Liver (tissue), 9 donors: Measurements from ENCODE around the gene TEFM. TPM values are rescaled to one million over a fixed set of nuclear protein-coding genes. Genes with fewer than 3 reads are reported as not detected.

Experiments
- DNase-seq: peaks from one replicate; pipeline ENCODE4 v3.0.0-alpha.2; 2017; ENCODE audit warnings: low spot score
- H3K27ac ChIP-seq, 2 donors: one replicate each; pipeline ENCODE4 v1.7.0; 2013; ENCODE audit warnings: inconsistent platforms in 2 of 2, low read length in 2 of 2, control low read depth in 1 of 2, low read depth in 1 of 2, mild to moderate bottlenecking in 1 of 2
- H3K27me3 ChIP-seq, 4 donors: one replicate each; pipeline versions ENCODE4 v1.6.1 to v1.7.0; 2013; ENCODE audit warnings: low read length in 3 of 4, inconsistent platforms in 1 of 4, mild to moderate bottlenecking in 1 of 4, moderate library complexity in 1 of 4; ENCODE audit not compliant: control insufficient read depth in 4 of 4, insufficient read depth in 4 of 4
- H3K36me3 ChIP-seq, 4 donors: one replicate each; pipeline versions ENCODE4 v1.6.1 to v1.7.0; 2013; ENCODE audit warnings: low read length in 3 of 4, mild to moderate bottlenecking in 3 of 4, low read depth in 1 of 4, moderate library complexity in 1 of 4; ENCODE audit not compliant: control insufficient read depth in 4 of 4, insufficient read depth in 3 of 4
- H3K4me1 ChIP-seq, 4 donors: one replicate each; pipeline versions ENCODE4 v1.6.1 to v1.7.0; 2013; ENCODE audit warnings: low read length in 3 of 4, mild to moderate bottlenecking in 3 of 4, moderate library complexity in 1 of 4; ENCODE audit not compliant: control insufficient read depth in 4 of 4, insufficient read depth in 4 of 4
- H3K4me3 ChIP-seq, 3 donors: one replicate each; pipeline versions ENCODE4 v1.6.1 to v1.7.0; 2013; ENCODE audit warnings: low read length in 3 of 3, control low read depth in 1 of 3, low read depth in 1 of 3, mild to moderate bottlenecking in 1 of 3
- H3K9ac ChIP-seq, 2 donors: one replicate each; pipeline ENCODE4 v1.7.0; 2013; ENCODE audit warnings: low read length in 2 of 2, mild to moderate bottlenecking in 2 of 2, moderate library complexity in 2 of 2, control low read depth in 1 of 2, low read depth in 1 of 2
- H3K9me3 ChIP-seq, 4 donors: one replicate each; pipeline versions ENCODE4 v1.6.1 to v1.7.0; 2013; ENCODE audit warnings: low read length in 3 of 4; ENCODE audit not compliant: control insufficient read depth in 4 of 4
- ATF3 ChIP-seq: IDR thresholded peaks from 2 replicates; pipeline ENCODE4 v1.6.1; 2016; ENCODE audit warnings: antibody characterized with exemption
- EGR1 ChIP-seq, 2 donors: IDR thresholded peaks; 2 replicates each; pipeline ENCODE4 v1.6.1; 2016 to 2018; ENCODE audit warnings: antibody characterized with exemption in 2 of 2, low read depth in 2 of 2
- FOXA1 ChIP-seq: IDR thresholded peaks from 2 replicates; pipeline ENCODE4 v1.6.1; 2016; ENCODE audit warnings: antibody characterized with exemption
- GABPA ChIP-seq, 2 donors: IDR thresholded peaks in 1 of 2; conservative IDR thresholded peaks in 1 of 2; 2 replicates each; pipeline ENCODE4 v1.6.1; 2016; ENCODE audit warnings: antibody characterized with exemption in 2 of 2, mild to moderate bottlenecking in 1 of 2, moderate library complexity in 1 of 2
- HNF4A ChIP-seq, 2 donors: conservative IDR thresholded peaks; 2 replicates each; pipeline ENCODE4 v1.6.1; 2016; ENCODE audit warnings: antibody characterized with exemption in 2 of 2, mild to moderate bottlenecking in 2 of 2
- HNF4G ChIP-seq: IDR thresholded peaks from 2 replicates; pipeline ENCODE4 v1.6.1; 2016; ENCODE audit warnings: antibody characterized with exemption
- JUND ChIP-seq, 2 donors: IDR thresholded peaks; 2 replicates each; pipeline ENCODE4 v1.6.1; 2016; ENCODE audit warnings: antibody characterized with exemption in 2 of 2
- MAX ChIP-seq: IDR thresholded peaks from 2 replicates; pipeline ENCODE4 v1.6.1; 2016; ENCODE audit warnings: antibody characterized with exemption
- NR2F2 ChIP-seq: IDR thresholded peaks from 2 replicates; pipeline ENCODE4 v1.6.1; 2016; ENCODE audit warnings: antibody characterized with exemption
- RAD21 ChIP-seq, 2 donors: IDR thresholded peaks; 2 replicates each; pipeline ENCODE4 v1.6.1; 2016; ENCODE audit warnings: antibody characterized with exemption in 2 of 2, mild to moderate bottlenecking in 2 of 2
- REST ChIP-seq: IDR thresholded peaks from 2 replicates; pipeline ENCODE4 v1.6.1; 2016; ENCODE audit warnings: antibody characterized with exemption, mild to moderate bottlenecking
- RXRA ChIP-seq, 2 donors: IDR thresholded peaks; 2 replicates each; pipeline ENCODE4 v1.6.1; 2017 to 2018; ENCODE audit warnings: antibody characterized with exemption in 2 of 2, mild to moderate bottlenecking in 1 of 2
- SP1 ChIP-seq: IDR thresholded peaks from 2 replicates; pipeline ENCODE4 v1.6.1; 2018; ENCODE audit warnings: antibody characterized with exemption, mild to moderate bottlenecking
- TAF1 ChIP-seq: conservative IDR thresholded peaks from 2 replicates; pipeline ENCODE4 v1.6.1; 2016; ENCODE audit warnings: antibody characterized with exemption, mild to moderate bottlenecking
- YY1 ChIP-seq: IDR thresholded peaks from 2 replicates; pipeline ENCODE4 v1.6.1; 2016; ENCODE audit warnings: antibody characterized with exemption, mild to moderate bottlenecking
- WGBS: extraction: QIAGEN DNeasy Blood & Tissue Kit; methylation state at CpG from one replicate; pipeline ENCODE4 v1.1.7; 2013; 5-methylcytosine and 5-hydroxymethylcytosine counted together
- polyA plus RNA-seq, 2 donors: library from polyadenylated mRNA; stranded (reverse) in 1 of 2; unstranded in 1 of 2; fragments of 200-250 nt in 1 of 2; fragments of >200 nt in 1 of 2; fragmentation: Nextera tagmentation in 1 of 2; extraction: Ambion mirVana in 1 of 2; gene quantifications; one replicate each; pipeline versions ENCODE4 v1.2.1 to v1.2.3, GENCODE V29; 2013 to 2015
- total RNA-seq, 2 donors: library from RNA; depleted of rRNA; stranded (reverse); fragments of >200 nt; gene quantifications; one replicate each; pipeline ENCODE4 v1.2.3, GENCODE V29; 2014
- TF ChIP-seq, protein P1 (sequence below): fragments of 150-350 bp; IDR thresholded peaks from 2 replicates; pipeline ENCODE4 v1.5.1; 2017; ENCODE audit warnings: improper control_type of control experiment, low read depth, low read length; ENCODE audit not compliant: missing input control
- donor health status: healthy.
- donor health status: healthy.
- donor health status: healthy.
- donor health status: healthy.
- donor health status: healthy.

Gene TEFM
- total and polyA plus RNA-seq, 4 donors, result 5.1 to 16.7 (median 10.5) TPM

- TF ChIP-seq YY1, result no peak
- no peak for TF ChIP-seq GABPA (IDR thresholded peaks at IDR 0.05 in 1 of 2, conservative IDR thresholded peaks at IDR 0.05 in 1 of 2)
- TF ChIP-seq HNF4G, result no peak
- TF ChIP-seq RAD21 (IDR thresholded peaks at IDR 0.05), result no peak
- TF ChIP-seq, protein P1, sequence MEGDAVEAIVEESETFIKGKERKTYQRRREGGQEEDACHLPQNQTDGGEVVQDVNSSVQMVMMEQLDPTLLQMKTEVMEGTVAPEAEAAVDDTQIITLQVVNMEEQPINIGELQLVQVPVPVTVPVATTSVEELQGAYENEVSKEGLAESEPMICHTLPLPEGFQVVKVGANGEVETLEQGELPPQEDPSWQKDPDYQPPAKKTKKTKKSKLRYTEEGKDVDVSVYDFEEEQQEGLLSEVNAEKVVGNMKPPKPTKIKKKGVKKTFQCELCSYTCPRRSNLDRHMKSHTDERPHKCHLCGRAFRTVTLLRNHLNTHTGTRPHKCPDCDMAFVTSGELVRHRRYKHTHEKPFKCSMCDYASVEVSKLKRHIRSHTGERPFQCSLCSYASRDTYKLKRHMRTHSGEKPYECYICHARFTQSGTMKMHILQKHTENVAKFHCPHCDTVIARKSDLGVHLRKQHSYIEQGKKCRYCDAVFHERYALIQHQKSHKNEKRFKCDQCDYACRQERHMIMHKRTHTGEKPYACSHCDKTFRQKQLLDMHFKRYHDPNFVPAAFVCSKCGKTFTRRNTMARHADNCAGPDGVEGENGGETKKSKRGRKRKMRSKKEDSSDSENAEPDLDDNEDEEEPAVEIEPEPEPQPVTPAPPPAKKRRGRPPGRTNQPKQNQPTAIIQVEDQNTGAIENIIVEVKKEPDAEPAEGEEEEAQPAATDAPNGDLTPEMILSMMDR, result no peak
- TF ChIP-seq FOXA1, result no peak
- TF ChIP-seq SP1, result no peak
- no peak for TF ChIP-seq EGR1 (IDR thresholded peaks at IDR 0.05; ENCODE audit: low read depth in 2 of 2)
- TF ChIP-seq RXRA (IDR thresholded peaks at IDR 0.05), result no peak
- TF ChIP-seq HNF4A (conservative IDR thresholded peaks at IDR 0.05), result no peak
- no peak for TF ChIP-seq NR2F2
- TF ChIP-seq MAX, result no peak
- Histone ChIP-seq H3K4me1 (no peaks in the 10 kb centered on the region), H3K36me3 (no peaks in the 10 kb centered on the region), H3K27me3 (no peaks in the 10 kb centered on the region), H3K9ac (no peak overlapping the region), H3K9me3 (no peaks in the 10 kb centered on the region), H3K27ac (no peak overlapping the region), H3K4me3 (no peak overlapping the region)
- 97% methylated on average over 5 of the region's 5 CpGs for WGBS
- no peak for DNase-seq
Measured at GRCh38 chr17:30886187-30886586, 19.9 kb downstream of the TEFM start.

DNA sequence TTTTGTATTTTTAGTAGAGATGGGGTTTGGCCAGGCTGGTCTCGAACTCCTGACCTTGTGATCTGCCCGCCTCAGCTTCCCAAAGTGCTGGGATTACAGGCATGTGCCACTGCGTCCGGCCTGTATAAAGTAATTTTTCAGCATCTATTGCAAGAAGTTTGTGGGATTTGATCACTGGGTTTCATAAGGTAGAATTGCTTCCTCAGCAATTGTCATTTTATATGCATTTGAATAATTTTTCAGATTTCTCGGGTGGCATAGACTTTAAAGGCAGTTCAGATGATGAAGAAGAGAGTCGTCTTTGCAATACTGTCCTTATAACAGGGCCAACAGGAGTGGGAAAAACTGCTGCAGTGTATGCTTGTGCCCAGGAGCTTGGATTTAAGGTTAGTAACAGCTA lies 37.0 kb downstream of the TEFM start:
- peaks cover 0 to 2% (median under 1%) of the 10 kb centered on the region in 4 donors for H3K36me3 ChIP-seq
- WGBS, result 98% methylated on average over 6 of the region's 6 CpGs
- H3K4me1 ChIP-seq, result no peaks in the 10 kb centered on the region
- no peak overlapping the region for H3K4me3 ChIP-seq
- H3K27me3 ChIP-seq, result no peaks in the 10 kb centered on the region
- H3K9ac ChIP-seq, result no peak overlapping the region
- no peak for DNase-seq
- TF ChIP-seq MAX (no peak), JUND (IDR thresholded peaks at IDR 0.05) (no peak), HNF4G (no peak), YY1 (no peak), SP1 (no peak), TAF1 (no peak), ATF3 (no peak), RXRA (IDR thresholded peaks at IDR 0.05) (no peak), REST (no peak), RAD21 (IDR thresholded peaks at IDR 0.05) (no peak), NR2F2 (no peak), EGR1 (IDR thresholded peaks at IDR 0.05; ENCODE audit: low read depth in 2 of 2) (no peak)
- TF ChIP-seq, protein P1, result no peak
- H3K9me3 ChIP-seq, result no peaks in the 10 kb centered on the region
- H3K27ac ChIP-seq, result no peak overlapping the region
